NCI-H2029 (cell line): ENCODE measurements around the gene TMCC2.
"Not testable (repeated sequence)": the region's sequence is repeated elsewhere in the genome, so short reads cannot be mapped to it uniquely, and the experiment has no call there.

Experiments
- DNase-seq: peaks from one replicate; lab custom pipeline; 2025; lab: John Stamatoyannopoulos, UW

TMCC2 gene

GRCh38 chr1:205214756-205215155 lies 13.0 kb upstream of the TMCC2 start:
- DNase-seq, result no peak

- DNase-seq, result no peak
Observed at GRCh38 chr1:205216588-205216987, 11.2 kb upstream of the TMCC2 start.

GRCh38 chr1:205217418-205217817 lies 10.3 kb upstream of the TMCC2 start:
- DNase-seq, result no peak

- DNase-seq, result no peak
Observed at GRCh38 chr1:205220421-205220820, 7.3 kb upstream of the TMCC2 start.

- DNase-seq, result no peak
Observed at GRCh38 chr1:205224736-205225135, 3.0 kb upstream of the TMCC2 start.

- DNase-seq, result peak; percentile 72
Observed at GRCh38 chr1:205225901-205226765, 1.6 kb upstream of the TMCC2 start.

GRCh38 chr1:205226868-205227583 lies 720 bp upstream of the TMCC2 start:
- no peak for DNase-seq

GRCh38 chr1:205228093-205228521 lies 361 bp downstream of the TMCC2 start:
- no peak for DNase-seq

- DNase-seq, result peak; percentile 72
Observed at GRCh38 chr1:205229399-205229871, 1.7 kb downstream of the TMCC2 start.

- no peak for DNase-seq
Observed at GRCh38 chr1:205229916-205230700, 2.4 kb downstream of the TMCC2 start.

GRCh38 chr1:205230982-205231381 lies 3.2 kb downstream of the TMCC2 start:
- DNase-seq, result no peak

- no peak for DNase-seq
Observed at GRCh38 chr1:205232127-205232820, 4.5 kb downstream of the TMCC2 start.

GRCh38 chr1:205232945-205233397 lies 5.2 kb downstream of the TMCC2 start:
- DNase-seq, result no peak

GRCh38 chr1:205233986-205234385 lies 6.2 kb downstream of the TMCC2 start:
- not testable (repeated sequence) for DNase-seq

- DNase-seq, result no peak
Observed at GRCh38 chr1:205235951-205236350, 8.2 kb downstream of the TMCC2 start.

- no peak for DNase-seq
Observed at GRCh38 chr1:205236526-205236925, 8.8 kb downstream of the TMCC2 start.

GRCh38 chr1:205236951-205237475 lies 9.3 kb downstream of the TMCC2 start:
- DNase-seq, result no peak

- DNase-seq, result no peak
Observed at GRCh38 chr1:205237526-205238484, 10.1 kb downstream of the TMCC2 start.

- DNase-seq, result no peak
Observed at GRCh38 chr1:205239078-205239477, 11.3 kb downstream of the TMCC2 start.

GRCh38 chr1:205240118-205240517 lies 12.4 kb downstream of the TMCC2 start:
- no peak for DNase-seq
